HepG2 (cell line): ENCODE results near the gene TACC3. TPM values are rescaled to one million over a fixed set of nuclear protein-coding genes. Genes with fewer than 3 reads are reported as not detected.
A peak's percentile ranks its signal among the peaks of the same experiment; 100 is the strongest.

ENCODE experiments used
- AHR ChIP-seq: IDR thresholded peaks from 2 replicates; pipeline ENCODE4 v1.6.1; 2018; ENCODE audit warnings: missing genetic modification reagents, missing compliant biosample characterization
- BRCA1 ChIP-seq: sonication (generic); formaldehyde crosslinking; IDR thresholded peaks from 2 replicates; pipeline ENCODE4 v1.4.0; 2020; ENCODE audit warnings: missing genetic modification reagents
- CHD2 ChIP-seq: IDR thresholded peaks from 2 replicates; pipeline ENCODE4 v1.6.1; 2011; ENCODE audit warnings: low read depth, low read length, improper control_type of control experiment
- ESRRA ChIP-seq: sonication (generic); formaldehyde crosslinking; IDR thresholded peaks from 2 replicates; pipeline ENCODE4 v1.5.1; 2020; ENCODE audit warnings: mild to moderate bottlenecking, low read depth, missing genetic modification reagents
- GATA4 ChIP-seq: sonication (generic); IDR thresholded peaks from 2 replicates; pipeline ENCODE4 v1.6.1; 2016; ENCODE audit warnings: antibody characterized with exemption, low read depth, borderline replicate concordance
- KDM3A ChIP-seq: IDR thresholded peaks from 2 replicates; pipeline ENCODE4 v1.6.1; 2018; ENCODE audit warnings: low read depth, missing compliant biosample characterization
- NR2F1 ChIP-seq, 2 experiments: fragments of 450-650 bp in 1 of 2; formaldehyde crosslinking in 1 of 2; IDR thresholded peaks; 2 replicates each; pipeline versions ENCODE4 v1.5.0 to v1.6.1; 2016 to 2020; ENCODE audit warnings: mild to moderate bottlenecking in 1 of 2, missing compliant biosample characterization in 1 of 2, missing genetic modification reagents in 1 of 2, moderate library complexity in 1 of 2
- PRMT3 ChIP-seq: sonication (generic); formaldehyde crosslinking; IDR thresholded peaks from 2 replicates; pipeline ENCODE4 v1.8.1; 2022; ENCODE audit warnings: low read depth, mild to moderate bottlenecking, moderate library complexity, missing genetic modification reagents, borderline replicate concordance
- RAD21 ChIP-seq: fragments of 450-650 bp; formaldehyde crosslinking; IDR thresholded peaks from 2 replicates; pipeline ENCODE4 v1.5.0; 2020; ENCODE audit warnings: mild to moderate bottlenecking
- SP1 ChIP-seq, 2 experiments: fragments of 450-650 bp in 1 of 2; sonication (generic) in 1 of 2; formaldehyde crosslinking in 1 of 2; IDR thresholded peaks; 2 replicates each; pipeline versions ENCODE4 v1.4.0 to v1.6.1; 2016 to 2020; ENCODE audit warnings: missing genetic modification reagents in 1 of 2
- SRY ChIP-seq: sonication (generic); formaldehyde crosslinking; IDR thresholded peaks from 2 replicates; pipeline ENCODE4 v1.8.0; 2022; ENCODE audit warnings: mild to moderate bottlenecking, missing genetic modification reagents
- TEAD2 ChIP-seq: sonication (generic); formaldehyde crosslinking; IDR thresholded peaks from 2 replicates; pipeline ENCODE4 v1.9.0; 2021; ENCODE audit warnings: missing genetic modification reagents
- ZNF160 ChIP-seq: sonication (generic); formaldehyde crosslinking; IDR thresholded peaks from 2 replicates; pipeline ENCODE4 v1.8.0; 2022; ENCODE audit warnings: mild to moderate bottlenecking, inconsistent platforms, missing genetic modification reagents
- ZNF446 ChIP-seq: sonication (generic); formaldehyde crosslinking; IDR thresholded peaks from 2 replicates; pipeline ENCODE4 v1.5.0; 2020; ENCODE audit warnings: mild to moderate bottlenecking, missing genetic modification reagents
- ZNF572 ChIP-seq: sonication (generic); formaldehyde crosslinking; IDR thresholded peaks from 2 replicates; pipeline ENCODE4 v1.5.1; 2020; ENCODE audit warnings: mild to moderate bottlenecking, missing genetic modification reagents
- ZNF780A ChIP-seq: sonication (generic); formaldehyde crosslinking; IDR thresholded peaks from 2 replicates; pipeline ENCODE4 v1.8.0; 2022; ENCODE audit warnings: mild to moderate bottlenecking, missing genetic modification reagents, moderate library complexity
- ZSCAN25 ChIP-seq: sonication (generic); formaldehyde crosslinking; IDR thresholded peaks from 2 replicates; pipeline ENCODE4 v1.8.0; 2022; ENCODE audit warnings: mild to moderate bottlenecking, missing genetic modification reagents
- polyA plus RNA-seq, 8 experiments: library from polyadenylated mRNA; depleted of rRNA in 3 of 8; stranded (reverse) in 7 of 8; unstranded in 1 of 8; fragments of >200 nt; fragmentation: Illumina TruSeq in 4 of 8; extraction: Trizol in 4 of 8; gene quantifications; 2 replicates each; pipeline versions ENCODE4 v1.2.1 to v1.2.3, GENCODE V29; 2011 to 2016; ENCODE audit warnings: low read depth in 4 of 8, missing spikeins in 1 of 8, mixed read lengths in 1 of 8; ENCODE audit not compliant: insufficient read depth in 1 of 8
- total RNA-seq, 5 experiments: library from RNA; depleted of rRNA; stranded (reverse); fragments of >200 nt; fragmentation: Illumina TruSeq; extraction: Trizol; gene quantifications; 2 replicates each; pipeline ENCODE4 v1.2.3, GENCODE V29; 2016; ENCODE audit warnings: low read depth in 1 of 5
- TF ChIP-seq, protein P1 (sequence below): sonication (generic); formaldehyde crosslinking; IDR thresholded peaks from 2 replicates; pipeline ENCODE4 v1.9.0; 2021; ENCODE audit warnings: missing genetic modification reagents, mild to moderate bottlenecking, borderline replicate concordance
- TF ChIP-seq, protein P2 (sequence below): sonication (generic); formaldehyde crosslinking; IDR thresholded peaks from 2 replicates; pipeline ENCODE4 v1.4.0; 2020; ENCODE audit warnings: missing genetic modification reagents
- TF ChIP-seq, protein P3 (sequence below): sonication (generic); formaldehyde crosslinking; IDR thresholded peaks from 2 replicates; pipeline ENCODE4 v1.4.0; 2020; ENCODE audit warnings: missing genetic modification reagents
- TF ChIP-seq, protein P4 (sequence below): sonication (generic); formaldehyde crosslinking; IDR thresholded peaks from 2 replicates; pipeline ENCODE4 v1.4.0; 2020; ENCODE audit warnings: mild to moderate bottlenecking, missing genetic modification reagents

TACC3 gene
- total and polyA plus RNA-seq, 2 of the 13 experiments (the other 11 are each of a cell fraction or from before 2014, with no cell fraction given), result 20.3 to 21.2 TPM

DNA sequence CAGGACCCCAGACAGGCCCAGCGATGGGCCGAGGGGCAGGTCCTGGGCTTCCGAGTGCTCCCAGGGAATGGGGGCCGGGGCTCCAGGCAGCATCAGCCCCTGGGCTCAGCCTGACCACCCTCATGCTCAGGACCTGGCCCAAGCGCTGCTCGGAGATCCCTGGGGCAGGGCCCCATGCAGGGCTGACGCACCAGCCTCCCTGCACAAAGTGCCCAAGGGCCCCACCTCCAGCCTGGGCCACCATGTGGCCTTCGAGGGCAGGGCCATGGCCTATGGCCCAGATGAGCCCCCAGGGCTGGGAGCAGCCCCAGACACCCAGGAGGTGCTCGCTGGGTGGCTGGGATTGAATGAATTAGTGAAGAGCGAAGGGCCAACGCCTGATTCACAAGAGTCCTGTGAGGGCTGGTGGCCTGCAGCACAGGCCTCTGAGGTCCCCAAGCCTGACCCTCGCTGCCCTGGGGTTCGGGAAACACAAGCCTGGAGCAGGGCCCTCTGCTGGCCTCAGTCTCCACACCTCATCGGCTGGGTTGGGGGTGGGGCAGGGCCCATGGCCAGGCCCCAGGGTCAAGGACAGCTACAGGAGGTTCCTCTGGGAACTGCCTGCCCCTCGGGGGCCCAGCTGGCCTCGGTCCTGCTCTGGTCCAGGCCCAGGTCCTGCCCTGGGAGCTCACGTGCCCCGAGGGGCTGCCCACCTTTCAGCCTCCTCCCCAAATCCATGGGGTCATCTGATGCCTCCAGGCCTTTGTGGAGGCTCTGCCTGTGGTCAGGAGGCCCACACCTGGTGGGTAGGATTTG, 58.5 kb downstream of the TACC3 start (continued):
- TF ChIP-seq NR2F1 (CRISPR knock-in tag; IDR thresholded peaks at IDR 0.05) (peak; percentile 83 to 97), RAD21 (CRISPR knock-in tag) (peak; percentile 36; the same call in 1 of the 2 replicates), GATA4 (no peak), TEAD2 (CRISPR knock-in tag) (no peak), CHD2 (0 out of 2 replicates have a peak, but pooled peaks have one; percentile 44), ESRRA (peak; percentile 93), AHR (CRISPR knock-in tag) (peak; percentile 37; the same call in 1 of the 2 replicates), ZNF446 (CRISPR knock-in tag) (0 out of 2 replicates have a peak, but pooled peaks have one; percentile 55), SRY (CRISPR knock-in tag) (0 out of 2 replicates have a peak, but pooled peaks have one; percentile 33), ZNF780A (CRISPR knock-in tag) (no peak), ZNF160 (CRISPR knock-in tag) (no peak), SP1 (IDR thresholded peaks at IDR 0.05) (no peak), SP1 (CRISPR knock-in tag; IDR thresholded peaks at IDR 0.05) (no peak; the same call in 1 of the 2 replicates), ZSCAN25 (CRISPR knock-in tag) (peak; percentile 77; the same call in 1 of the 2 replicates), ZNF572 (CRISPR knock-in tag) (0 out of 2 replicates have a peak, but pooled peaks have one; percentile 84), PRMT3 (CRISPR knock-in tag) (no peak), BRCA1 (CRISPR knock-in tag) (no peak), KDM3A (peak; percentile 84; the same call in 1 of the 2 replicates)
- TF ChIP-seq, protein P1, sequence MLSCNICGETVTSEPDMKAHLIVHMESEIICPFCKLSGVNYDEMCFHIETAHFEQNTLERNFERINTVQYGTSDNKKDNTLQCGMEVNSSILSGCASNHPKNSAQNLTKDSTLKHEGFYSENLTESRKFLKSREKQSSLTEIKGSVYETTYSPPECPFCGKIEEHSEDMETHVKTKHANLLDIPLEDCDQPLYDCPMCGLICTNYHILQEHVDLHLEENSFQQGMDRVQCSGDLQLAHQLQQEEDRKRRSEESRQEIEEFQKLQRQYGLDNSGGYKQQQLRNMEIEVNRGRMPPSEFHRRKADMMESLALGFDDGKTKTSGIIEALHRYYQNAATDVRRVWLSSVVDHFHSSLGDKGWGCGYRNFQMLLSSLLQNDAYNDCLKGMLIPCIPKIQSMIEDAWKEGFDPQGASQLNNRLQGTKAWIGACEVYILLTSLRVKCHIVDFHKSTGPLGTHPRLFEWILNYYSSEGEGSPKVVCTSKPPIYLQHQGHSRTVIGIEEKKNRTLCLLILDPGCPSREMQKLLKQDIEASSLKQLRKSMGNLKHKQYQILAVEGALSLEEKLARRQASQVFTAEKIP (CRISPR knock-in tag), result no peak
- TF ChIP-seq, protein P2, sequence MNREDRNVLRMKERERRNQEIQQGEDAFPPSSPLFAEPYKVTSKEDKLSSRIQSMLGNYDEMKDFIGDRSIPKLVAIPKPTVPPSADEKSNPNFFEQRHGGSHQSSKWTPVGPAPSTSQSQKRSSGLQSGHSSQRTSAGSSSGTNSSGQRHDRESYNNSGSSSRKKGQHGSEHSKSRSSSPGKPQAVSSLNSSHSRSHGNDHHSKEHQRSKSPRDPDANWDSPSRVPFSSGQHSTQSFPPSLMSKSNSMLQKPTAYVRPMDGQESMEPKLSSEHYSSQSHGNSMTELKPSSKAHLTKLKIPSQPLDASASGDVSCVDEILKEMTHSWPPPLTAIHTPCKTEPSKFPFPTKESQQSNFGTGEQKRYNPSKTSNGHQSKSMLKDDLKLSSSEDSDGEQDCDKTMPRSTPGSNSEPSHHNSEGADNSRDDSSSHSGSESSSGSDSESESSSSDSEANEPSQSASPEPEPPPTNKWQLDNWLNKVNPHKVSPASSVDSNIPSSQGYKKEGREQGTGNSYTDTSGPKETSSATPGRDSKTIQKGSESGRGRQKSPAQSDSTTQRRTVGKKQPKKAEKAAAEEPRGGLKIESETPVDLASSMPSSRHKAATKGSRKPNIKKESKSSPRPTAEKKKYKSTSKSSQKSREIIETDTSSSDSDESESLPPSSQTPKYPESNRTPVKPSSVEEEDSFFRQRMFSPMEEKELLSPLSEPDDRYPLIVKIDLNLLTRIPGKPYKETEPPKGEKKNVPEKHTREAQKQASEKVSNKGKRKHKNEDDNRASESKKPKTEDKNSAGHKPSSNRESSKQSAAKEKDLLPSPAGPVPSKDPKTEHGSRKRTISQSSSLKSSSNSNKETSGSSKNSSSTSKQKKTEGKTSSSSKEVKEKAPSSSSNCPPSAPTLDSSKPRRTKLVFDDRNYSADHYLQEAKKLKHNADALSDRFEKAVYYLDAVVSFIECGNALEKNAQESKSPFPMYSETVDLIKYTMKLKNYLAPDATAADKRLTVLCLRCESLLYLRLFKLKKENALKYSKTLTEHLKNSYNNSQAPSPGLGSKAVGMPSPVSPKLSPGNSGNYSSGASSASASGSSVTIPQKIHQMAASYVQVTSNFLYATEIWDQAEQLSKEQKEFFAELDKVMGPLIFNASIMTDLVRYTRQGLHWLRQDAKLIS (CRISPR knock-in tag), result no peak
- TF ChIP-seq, protein P3, sequence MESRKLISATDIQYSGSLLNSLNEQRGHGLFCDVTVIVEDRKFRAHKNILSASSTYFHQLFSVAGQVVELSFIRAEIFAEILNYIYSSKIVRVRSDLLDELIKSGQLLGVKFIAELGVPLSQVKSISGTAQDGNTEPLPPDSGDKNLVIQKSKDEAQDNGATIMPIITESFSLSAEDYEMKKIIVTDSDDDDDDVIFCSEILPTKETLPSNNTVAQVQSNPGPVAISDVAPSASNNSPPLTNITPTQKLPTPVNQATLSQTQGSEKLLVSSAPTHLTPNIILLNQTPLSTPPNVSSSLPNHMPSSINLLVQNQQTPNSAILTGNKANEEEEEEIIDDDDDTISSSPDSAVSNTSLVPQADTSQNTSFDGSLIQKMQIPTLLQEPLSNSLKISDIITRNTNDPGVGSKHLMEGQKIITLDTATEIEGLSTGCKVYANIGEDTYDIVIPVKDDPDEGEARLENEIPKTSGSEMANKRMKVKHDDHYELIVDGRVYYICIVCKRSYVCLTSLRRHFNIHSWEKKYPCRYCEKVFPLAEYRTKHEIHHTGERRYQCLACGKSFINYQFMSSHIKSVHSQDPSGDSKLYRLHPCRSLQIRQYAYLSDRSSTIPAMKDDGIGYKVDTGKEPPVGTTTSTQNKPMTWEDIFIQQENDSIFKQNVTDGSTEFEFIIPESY, result peak; percentile 56
- TF ChIP-seq, protein P4, sequence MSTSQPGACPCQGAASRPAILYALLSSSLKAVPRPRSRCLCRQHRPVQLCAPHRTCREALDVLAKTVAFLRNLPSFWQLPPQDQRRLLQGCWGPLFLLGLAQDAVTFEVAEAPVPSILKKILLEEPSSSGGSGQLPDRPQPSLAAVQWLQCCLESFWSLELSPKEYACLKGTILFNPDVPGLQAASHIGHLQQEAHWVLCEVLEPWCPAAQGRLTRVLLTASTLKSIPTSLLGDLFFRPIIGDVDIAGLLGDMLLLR (CRISPR knock-in tag), result no peak
